Naive thymus-derived CD4-positive, alpha-beta T cell (primary cell): ENCODE measurements around the gene SAV1. TPM values are rescaled to one million over a fixed set of nuclear protein-coding genes. Genes with fewer than 3 reads are reported as not detected.
"Not testable (repeated sequence)": the region's sequence is repeated elsewhere in the genome, so short reads cannot be mapped to it uniquely, and the experiment has no call there.

Experiments used
- ATAC-seq: fragments of 150-1000 bp; cut with Tn5 transposase; 2 replicates; pipeline ENCODE4 v1.10.0; 2021; ENCODE audit warnings: mild to moderate bottlenecking, moderate library complexity
- CTCF ChIA-PET: fragments of 350-600 bp; sonication (Branson Sonifier 250); formaldehyde crosslinking; loops from one replicate; lab custom pipeline; 2021; ENCODE audit warnings: antibody characterized with exemption; lab: Charles Lee
- POLR2A ChIA-PET: fragments of 350-600 bp; sonication (Branson Sonifier 250); formaldehyde crosslinking; loops from one replicate; lab custom pipeline; 2021; ENCODE audit warnings: antibody characterized with exemption, inconsistent platforms; lab: Charles Lee
- DNase-seq, 9 donors: peaks; one replicate each; pipeline versions ENCODE4 v3.0.0 to v3.0.0-alpha.2; 2020 to 2022; ENCODE audit warnings: mixed read lengths in 1 of 9
- H3K27ac ChIP-seq: one replicate; pipeline ENCODE4 v1.7.0; 2013; ENCODE audit warnings: mild to moderate bottlenecking, low read depth, low read length, moderate library complexity
- H3K27me3 ChIP-seq, 2 donors: one replicate each; pipeline ENCODE4 v1.7.0; 2013; ENCODE audit warnings: low read length in 2 of 2, mild to moderate bottlenecking in 2 of 2, moderate library complexity in 2 of 2; ENCODE audit not compliant: control insufficient read depth in 2 of 2, insufficient read depth in 2 of 2
- H3K36me3 ChIP-seq, 3 experiments: 1 replicate in 2 of 3; 2 replicates in 1 of 3; pipeline ENCODE4 v1.7.0; 2013; ENCODE audit warnings: low read length in 3 of 3, mild to moderate bottlenecking in 3 of 3, moderate library complexity in 1 of 3; ENCODE audit not compliant: insufficient read depth in 3 of 3, control insufficient read depth in 2 of 3
- H3K4me1 ChIP-seq, 2 donors: one replicate each; pipeline ENCODE4 v1.7.0; 2013; ENCODE audit warnings: low read length in 2 of 2, mild to moderate bottlenecking in 2 of 2, moderate library complexity in 1 of 2; ENCODE audit not compliant: control insufficient read depth in 2 of 2, insufficient read depth in 2 of 2
- H3K4me3 ChIP-seq: 2 replicates; pipeline ENCODE4 v1.7.0; 2013; ENCODE audit warnings: mild to moderate bottlenecking, low read length
- H3K9me3 ChIP-seq, 3 experiments: 1 replicate in 2 of 3; 2 replicates in 1 of 3; pipeline ENCODE4 v1.7.0; 2013; ENCODE audit warnings: low read length in 3 of 3; ENCODE audit not compliant: control insufficient read depth in 2 of 3
- H3K27ac Mint-ChIP-seq, 9 donors: one replicate each; pipeline ENCODE4 v1.8.0; 2020 to 2022; ENCODE audit warnings: mixed read lengths in 9 of 9, mild to moderate bottlenecking in 8 of 9, moderate library complexity in 5 of 9, inconsistent platforms in 2 of 9
- H3K27me3 Mint-ChIP-seq, 5 donors: one replicate each; pipeline ENCODE4 v1.8.0; 2021 to 2022; ENCODE audit warnings: mixed read lengths in 5 of 5, mild to moderate bottlenecking in 1 of 5
- H3K36me3 Mint-ChIP-seq, 5 donors: one replicate each; pipeline ENCODE4 v1.8.0; 2020 to 2022; ENCODE audit warnings: mixed read lengths in 5 of 5, mild to moderate bottlenecking in 3 of 5, inconsistent platforms in 1 of 5
- H3K4me1 Mint-ChIP-seq, 7 donors: one replicate each; pipeline ENCODE4 v1.8.0; 2020 to 2022; ENCODE audit warnings: mixed read lengths in 7 of 7, mild to moderate bottlenecking in 3 of 7, inconsistent platforms in 1 of 7
- H3K4me3 Mint-ChIP-seq, 10 donors: one replicate each; pipeline ENCODE4 v1.8.0; 2020 to 2022; ENCODE audit warnings: mild to moderate bottlenecking in 10 of 10, mixed read lengths in 10 of 10, moderate library complexity in 6 of 10, inconsistent platforms in 2 of 10
- H3K9me3 Mint-ChIP-seq, 11 donors: one replicate each; pipeline ENCODE4 v1.8.0; 2020 to 2022; ENCODE audit warnings: mixed read lengths in 11 of 11, mild to moderate bottlenecking in 4 of 11, inconsistent platforms in 1 of 11, moderate library complexity in 1 of 11
- intact Hi-C, 2 donors: fragments of 100-400 bp; cut with micrococcal nuclease; formaldehyde crosslinking; loops; one replicate each; pipeline ENCODE4 v1.15.1; 2023
- polyA plus RNA-seq, 2 donors: library from polyadenylated mRNA; unstranded; fragments of 300-500 nt; fragmentation: Illumina TruSeq; gene quantifications; one replicate each; pipeline ENCODE4 v1.2.3, GENCODE V29; 2021
- total RNA-seq, 6 experiments: library from RNA in 5 of 6; stranded (reverse) in 5 of 6; gene quantifications; 1 replicate in 5 of 6; 2 replicates in 1 of 6; pipeline ENCODE4 v1.2.3 and lab custom pipeline; 2021 to 2026

Gene SAV1
- total and polyA plus RNA-seq, 7 experiments from 2014 or later: 7.2 to 9.4 (median 8.7) TPM

DNA sequence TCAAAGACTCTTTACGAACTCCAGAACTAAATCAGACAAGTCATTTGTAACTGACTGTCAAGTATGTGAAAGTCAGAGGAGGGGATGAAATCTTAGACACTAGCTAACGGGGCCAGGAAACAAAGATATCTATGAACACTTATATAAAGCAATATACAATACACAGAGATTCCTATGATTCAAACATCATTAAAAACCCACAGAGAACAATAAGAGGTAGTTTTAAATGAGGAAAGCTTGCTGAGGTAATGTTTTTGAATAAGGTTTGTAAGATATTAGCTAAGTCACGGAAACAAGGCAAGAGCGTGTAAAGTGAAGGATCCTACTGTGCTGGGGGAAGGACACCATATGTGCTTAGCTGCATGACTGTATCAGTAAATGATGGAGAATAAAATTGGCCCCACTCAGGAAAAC lies 36.7 kb downstream of the SAV1 start:
- H3K36me3 ChIP-seq: no peaks in the 10 kb centered on the region
- ATAC-seq (no peak), DNase-seq (no peak)
- Mint-ChIP-seq H3K4me1 (no peaks in the 10 kb centered on the region), H3K4me3 (no peak overlapping the region), H3K27me3 (no peaks in the 10 kb centered on the region), H3K36me3 (peaks cover 0 to 20% (median 5%) of the 10 kb centered on the region in 5 donors), H3K9me3 (no peaks in the 10 kb centered on the region), H3K27ac (no peak overlapping the region)
- H3K4me3 ChIP-seq: no peak overlapping the region
- no peaks in the 10 kb centered on the region for H3K27me3 ChIP-seq
- POLR2A ChIA-PET: no interaction called here
- no peak overlapping the region for H3K27ac ChIP-seq
- H3K4me1 ChIP-seq: no peaks in the 10 kb centered on the region
- no peaks in the 10 kb centered on the region for H3K9me3 ChIP-seq
- intact Hi-C loops: no loop called here
- CTCF ChIA-PET: no interaction called here

DNA sequence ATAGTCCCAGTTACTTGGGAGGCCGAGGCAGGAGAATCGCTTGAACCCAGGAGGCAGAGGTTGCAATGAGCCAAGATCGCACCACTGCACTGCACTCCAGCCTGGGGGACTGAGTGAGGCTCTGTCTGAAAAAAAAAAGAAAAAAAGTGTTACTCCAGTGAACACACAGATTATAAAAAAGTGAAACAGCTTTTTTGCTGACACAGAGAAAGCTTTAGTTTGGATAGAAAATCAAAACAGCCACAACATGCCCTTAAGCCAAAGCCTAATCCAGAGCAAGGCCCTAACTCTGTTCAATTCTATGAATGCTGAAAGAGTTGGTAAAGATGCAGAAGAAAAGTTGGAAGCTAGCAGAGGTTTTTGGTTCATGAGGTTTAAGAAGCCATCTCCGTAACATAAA lies 43.2 kb downstream of the SAV1 start:
- H3K4me1 Mint-ChIP-seq, H3K27me3 ChIP-seq, H3K4me3 Mint-ChIP-seq, H3K4me3 ChIP-seq, intact Hi-C loops, CTCF ChIA-PET, H3K27me3 Mint-ChIP-seq, H3K27ac ChIP-seq, H3K27ac Mint-ChIP-seq, H3K9me3 Mint-ChIP-seq, ATAC-seq, DNase-seq, H3K4me1 ChIP-seq, H3K36me3 ChIP-seq, H3K36me3 Mint-ChIP-seq, H3K9me3 ChIP-seq: not testable (repeated sequence)
- POLR2A ChIA-PET: interaction anchor here (0.6 to 0.7 kb wide), 2 partner anchors 198 to 1200 kb away, joined by 3 read pairs; no protein-coding TSS in a partner anchor

DNA sequence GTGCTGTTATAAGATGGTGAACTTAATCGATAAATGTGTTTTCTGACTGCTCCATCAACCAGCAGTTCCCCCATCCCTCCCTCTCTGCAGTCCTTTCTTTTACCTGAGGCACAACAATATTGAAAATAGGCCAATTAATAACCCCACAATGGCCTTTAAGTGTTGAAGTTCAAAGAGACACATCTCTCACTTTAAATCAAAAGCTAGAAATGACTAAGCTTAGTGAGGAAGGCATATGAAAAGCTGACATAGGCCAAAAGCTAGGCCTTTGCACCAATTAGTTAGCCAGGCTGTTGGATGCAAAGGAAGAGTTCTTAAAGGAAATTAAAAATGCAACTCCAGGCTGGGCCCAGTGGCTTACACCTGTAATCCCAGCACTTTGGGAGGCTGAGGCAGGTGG lies 43.7 kb downstream of the SAV1 start:
- Histone ChIP-seq H3K27ac (no peak overlapping the region), H3K4me3 (no peak overlapping the region), H3K4me1 (no peaks in the 10 kb centered on the region), H3K9me3 (no peaks in the 10 kb centered on the region), H3K27me3 (no peaks in the 10 kb centered on the region), H3K36me3 (no peaks in the 10 kb centered on the region)
- H3K9me3 Mint-ChIP-seq: no peaks in the 10 kb centered on the region
- H3K4me3 Mint-ChIP-seq: no peak overlapping the region
- ATAC-seq (no peak), DNase-seq (no peak)
- no peaks in the 10 kb centered on the region for H3K27me3 Mint-ChIP-seq
- CTCF ChIA-PET: no interaction called here
- no peaks in the 10 kb centered on the region for H3K4me1 Mint-ChIP-seq
- POLR2A ChIA-PET: no interaction called here
- intact Hi-C loops: no loop called here
- no peak overlapping the region for H3K27ac Mint-ChIP-seq
- H3K36me3 Mint-ChIP-seq: peaks cover 0 to 4% (median 0%) of the 10 kb centered on the region in 5 donors

DNA sequence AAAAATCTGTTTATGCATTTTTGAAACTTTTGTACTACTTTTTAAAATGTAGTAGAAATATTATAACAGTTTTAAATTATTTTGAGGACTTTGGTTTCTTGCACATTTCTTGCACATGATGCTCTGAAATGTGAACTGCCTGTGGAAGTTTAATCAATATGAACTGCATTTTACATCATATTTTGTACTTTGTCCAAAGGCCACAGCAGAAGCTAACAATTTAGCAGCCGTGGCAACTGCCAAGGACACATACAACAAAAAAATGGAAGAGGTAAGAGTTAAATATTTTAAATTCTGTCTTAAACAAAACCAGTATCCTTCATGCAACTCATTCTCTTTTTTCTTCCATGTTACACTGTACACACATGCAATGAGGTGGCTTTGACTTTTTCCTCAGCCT lies 45.1 kb downstream of the SAV1 start:
- intact Hi-C loops: no loop called here
- H3K27ac Mint-ChIP-seq: no peak overlapping the region
- no peak overlapping the region for H3K4me3 ChIP-seq
- POLR2A ChIA-PET: no interaction called here
- no peak for ATAC-seq
- no peaks in the 10 kb centered on the region for H3K27me3 ChIP-seq
- no peaks in the 10 kb centered on the region for H3K4me1 Mint-ChIP-seq
- H3K4me1 ChIP-seq: no peaks in the 10 kb centered on the region
- H3K4me3 Mint-ChIP-seq: no peak overlapping the region
- DNase-seq: no peak
- H3K36me3 ChIP-seq: no peaks in the 10 kb centered on the region
- no peaks in the 10 kb centered on the region for H3K9me3 ChIP-seq
- peaks cover 0 to 2% (median 0%) of the 10 kb centered on the region in 5 donors for H3K36me3 Mint-ChIP-seq
- CTCF ChIA-PET: no interaction called here
- no peaks in the 10 kb centered on the region for H3K27me3 Mint-ChIP-seq
- H3K27ac ChIP-seq: no peak overlapping the region
- no peaks in the 10 kb centered on the region for H3K9me3 Mint-ChIP-seq

DNA sequence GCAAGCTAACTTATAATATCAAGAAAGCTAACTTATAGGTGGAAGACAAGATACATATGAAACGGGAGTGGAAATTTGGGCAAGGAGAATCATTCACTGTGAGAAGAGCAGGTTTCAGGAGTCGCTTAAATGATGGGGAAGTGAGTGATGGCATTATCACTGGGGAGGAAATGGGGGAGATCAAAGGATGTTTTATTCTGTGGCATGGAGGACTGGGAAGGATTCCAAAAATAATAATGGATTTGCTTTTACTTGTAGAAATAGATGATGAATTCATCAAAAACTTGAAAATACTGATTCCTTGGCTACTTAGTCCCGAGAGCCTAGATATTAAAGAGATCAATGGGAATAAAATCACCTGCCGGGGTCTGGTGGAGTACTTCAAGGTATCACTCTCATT lies 47.8 kb downstream of the SAV1 start:
- no peaks in the 10 kb centered on the region for H3K36me3 ChIP-seq
- POLR2A ChIA-PET: no interaction called here
- no peak for DNase-seq
- no peak overlapping the region for H3K27ac Mint-ChIP-seq
- no peak for ATAC-seq
- H3K9me3 Mint-ChIP-seq: peaks cover 0 to 2% (median 0%) of the 10 kb centered on the region in 11 donors
- H3K27me3 ChIP-seq: no peaks in the 10 kb centered on the region
- no peaks in the 10 kb centered on the region for H3K4me1 Mint-ChIP-seq
- intact Hi-C loops: no loop called here
- no peak overlapping the region for H3K4me3 Mint-ChIP-seq
- no peak overlapping the region for H3K4me3 ChIP-seq
- H3K36me3 Mint-ChIP-seq: peaks cover 0 to 14% (median 3%) of the 10 kb centered on the region in 5 donors
- no peak overlapping the region for H3K27ac ChIP-seq
- CTCF ChIA-PET: interaction anchor here (0.7 kb wide), 1 partner anchor 17 kb away, joined by 3 read pairs; no protein-coding TSS in a partner anchor
- no peaks in the 10 kb centered on the region for H3K4me1 ChIP-seq
- no peaks in the 10 kb centered on the region for H3K27me3 Mint-ChIP-seq
- no peaks in the 10 kb centered on the region for H3K9me3 ChIP-seq

DNA sequence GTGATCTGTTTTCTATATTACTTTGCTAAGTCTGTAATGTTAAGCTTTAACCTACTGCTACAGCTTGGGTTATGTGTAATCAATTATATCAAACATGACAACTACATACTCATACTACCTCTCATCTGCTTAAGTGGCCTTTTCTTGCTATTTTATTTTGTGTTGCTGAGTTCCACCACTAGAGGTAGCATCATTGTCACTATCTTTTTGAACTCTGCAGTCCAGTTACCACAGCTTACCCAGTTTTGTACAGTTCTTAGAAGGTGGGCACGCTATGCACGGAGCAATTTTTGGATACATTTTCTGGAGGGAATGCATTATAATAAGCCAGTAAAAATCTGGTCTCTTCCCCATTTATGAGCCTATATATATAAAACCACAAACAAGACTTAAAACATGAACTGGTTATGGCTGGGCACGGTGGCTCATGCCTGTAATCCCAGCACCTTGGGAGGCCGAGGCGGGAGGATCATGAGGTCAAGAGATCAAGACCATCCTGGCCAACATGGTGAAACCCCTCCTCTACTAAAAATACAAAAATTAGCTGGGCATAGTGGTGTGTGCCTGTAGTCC lies 48.5 kb downstream of the SAV1 start:
- intact Hi-C loops: loop anchor here (1.0 to 2.0 kb wide), 5 partner anchors 95 to 241 kb away; no protein-coding TSS in a partner anchor
- Mint-ChIP-seq H3K27ac (no peak overlapping the region), H3K9me3 (peaks cover 0 to 2% (median 0%) of the 10 kb centered on the region in 11 donors), H3K4me3 (no peak overlapping the region), H3K36me3 (peaks cover 0 to 18% (median 3%) of the 10 kb centered on the region in 5 donors), H3K4me1 (no peaks in the 10 kb centered on the region), H3K27me3 (no peaks in the 10 kb centered on the region)
- ATAC-seq: peak; percentile 41
- Histone ChIP-seq H3K4me3 (no peak overlapping the region), H3K27ac (no peak overlapping the region), H3K9me3 (no peaks in the 10 kb centered on the region), H3K36me3 (no peaks in the 10 kb centered on the region), H3K27me3 (no peaks in the 10 kb centered on the region), H3K4me1 (no peaks in the 10 kb centered on the region)
- peak in 3 of 9 donors; percentile 7 to 11 (median 7) for DNase-seq
- POLR2A ChIA-PET: interaction anchor here (0.7 to 1.0 kb wide), 2 partner anchors 49 to 240 kb away, joined by 3 read pairs; partner anchors contain the start of gene SAV1
- CTCF ChIA-PET: interaction anchor here (0.7 kb wide), 2 partner anchors 9 to 16 kb away, joined by 3 read pairs; no protein-coding TSS in a partner anchor

DNA sequence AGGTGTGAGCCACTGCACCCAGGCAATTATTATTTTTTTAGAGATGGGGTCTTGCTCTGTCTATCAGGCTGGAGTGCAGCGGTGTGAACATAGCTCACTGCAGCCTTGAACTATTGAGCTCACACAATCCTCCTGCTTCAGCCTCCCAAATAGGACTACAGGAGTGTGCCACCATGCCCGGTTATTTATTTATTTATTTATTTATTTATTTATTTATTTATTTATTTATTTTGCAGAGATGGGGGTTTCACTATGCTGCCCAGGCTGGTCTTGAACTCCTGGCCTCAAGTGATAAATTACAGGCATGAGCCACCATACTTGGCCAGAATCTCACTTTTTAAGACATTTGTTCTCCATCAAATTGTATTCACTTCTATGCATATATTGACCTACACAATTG lies 51.8 kb downstream of the SAV1 start:
- Histone ChIP-seq H3K36me3 (no peaks in the 10 kb centered on the region), H3K9me3 (no peaks in the 10 kb centered on the region), H3K4me1 (no peaks in the 10 kb centered on the region), H3K4me3 (no peak overlapping the region), H3K27ac (no peak overlapping the region), H3K27me3 (no peaks in the 10 kb centered on the region)
- Mint-ChIP-seq H3K4me3 (no peak overlapping the region), H3K4me1 (no peaks in the 10 kb centered on the region), H3K9me3 (peaks cover 0 to 2% (median 0%) of the 10 kb centered on the region in 11 donors), H3K27me3 (peaks cover 0 to 10% (median 0%) of the 10 kb centered on the region in 5 donors), H3K36me3 (peaks cover 0 to 18% (median 3%) of the 10 kb centered on the region in 5 donors), H3K27ac (no peak overlapping the region)
- CTCF ChIA-PET: no interaction called here
- no peak for DNase-seq
- intact Hi-C loops: no loop called here
- no peak for ATAC-seq
- POLR2A ChIA-PET: no interaction called here
